PFSK-1 (cell line): Measurements from ENCODE around the gene ARFIP2.

Experiments used
- FOXP2 ChIP-seq: optimal IDR thresholded peaks from 2 replicates; pipeline ENCODE3; 2011; ENCODE audit warnings: borderline replicate concordance, control low read depth, inconsistent platforms; ENCODE audit not compliant: insufficient read depth; ENCODE audit errors: extremely low read length, extremely low read depth
- POLR2AphosphoS5 ChIP-seq: IDR thresholded peaks from 2 replicates; pipeline ENCODE4 v1.6.1; 2012; ENCODE audit warnings: low read depth, mild to moderate bottlenecking, control low read depth, low read length, moderate library complexity
- TAF1 ChIP-seq: IDR thresholded peaks from 2 replicates; pipeline ENCODE4 v1.6.1; 2012; ENCODE audit warnings: low read length, control low read depth, borderline replicate concordance; ENCODE audit not compliant: insufficient read depth
- TF ChIP-seq, protein P1 (sequence below), 2 experiments: IDR thresholded peaks; 2 replicates each; pipeline versions ENCODE4 v1.6.1 to v1.8.0; 2011 to 2012; ENCODE audit warnings: low read depth in 2 of 2, low read length in 2 of 2, control low read depth in 1 of 2, inconsistent platforms in 1 of 2, mild to moderate bottlenecking in 1 of 2, moderate library complexity in 1 of 2; ENCODE audit not compliant: insufficient read depth in 1 of 2

DNA sequence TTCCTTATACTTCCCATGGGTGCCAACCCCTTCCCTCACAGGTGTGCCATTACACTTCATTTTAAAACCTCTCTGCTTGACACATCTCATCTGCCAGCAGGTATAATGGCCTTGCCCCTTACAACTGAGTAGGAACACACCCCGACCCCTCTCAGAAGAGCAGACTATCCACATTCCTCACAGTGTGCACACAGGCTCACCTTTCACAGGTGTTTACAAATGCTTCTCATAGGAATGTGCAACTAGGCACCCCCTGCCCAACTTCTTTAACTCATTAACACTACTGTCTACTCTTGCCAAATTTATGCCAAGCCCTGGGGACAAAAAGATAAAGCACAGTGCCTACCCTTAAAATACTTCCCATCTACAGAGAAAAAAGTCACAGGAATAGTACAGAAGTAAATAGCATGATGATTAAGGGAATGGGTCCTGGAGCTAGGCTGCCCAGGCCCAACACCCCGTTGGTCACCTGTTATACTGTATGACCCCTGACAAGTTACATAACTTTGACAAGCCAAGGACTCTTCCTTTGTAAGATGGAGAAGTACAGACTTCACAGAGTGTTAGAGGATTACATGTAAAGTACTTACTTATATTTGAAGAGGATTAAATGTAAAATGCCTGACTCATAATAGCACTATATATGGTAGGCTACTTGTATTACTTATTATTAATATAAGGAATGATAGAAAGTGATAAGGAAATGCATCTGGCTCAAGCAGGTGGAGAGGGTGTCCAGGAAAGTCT is 22.6 kb downstream of the ARFIP2 start:
- TF ChIP-seq, protein P1, sequence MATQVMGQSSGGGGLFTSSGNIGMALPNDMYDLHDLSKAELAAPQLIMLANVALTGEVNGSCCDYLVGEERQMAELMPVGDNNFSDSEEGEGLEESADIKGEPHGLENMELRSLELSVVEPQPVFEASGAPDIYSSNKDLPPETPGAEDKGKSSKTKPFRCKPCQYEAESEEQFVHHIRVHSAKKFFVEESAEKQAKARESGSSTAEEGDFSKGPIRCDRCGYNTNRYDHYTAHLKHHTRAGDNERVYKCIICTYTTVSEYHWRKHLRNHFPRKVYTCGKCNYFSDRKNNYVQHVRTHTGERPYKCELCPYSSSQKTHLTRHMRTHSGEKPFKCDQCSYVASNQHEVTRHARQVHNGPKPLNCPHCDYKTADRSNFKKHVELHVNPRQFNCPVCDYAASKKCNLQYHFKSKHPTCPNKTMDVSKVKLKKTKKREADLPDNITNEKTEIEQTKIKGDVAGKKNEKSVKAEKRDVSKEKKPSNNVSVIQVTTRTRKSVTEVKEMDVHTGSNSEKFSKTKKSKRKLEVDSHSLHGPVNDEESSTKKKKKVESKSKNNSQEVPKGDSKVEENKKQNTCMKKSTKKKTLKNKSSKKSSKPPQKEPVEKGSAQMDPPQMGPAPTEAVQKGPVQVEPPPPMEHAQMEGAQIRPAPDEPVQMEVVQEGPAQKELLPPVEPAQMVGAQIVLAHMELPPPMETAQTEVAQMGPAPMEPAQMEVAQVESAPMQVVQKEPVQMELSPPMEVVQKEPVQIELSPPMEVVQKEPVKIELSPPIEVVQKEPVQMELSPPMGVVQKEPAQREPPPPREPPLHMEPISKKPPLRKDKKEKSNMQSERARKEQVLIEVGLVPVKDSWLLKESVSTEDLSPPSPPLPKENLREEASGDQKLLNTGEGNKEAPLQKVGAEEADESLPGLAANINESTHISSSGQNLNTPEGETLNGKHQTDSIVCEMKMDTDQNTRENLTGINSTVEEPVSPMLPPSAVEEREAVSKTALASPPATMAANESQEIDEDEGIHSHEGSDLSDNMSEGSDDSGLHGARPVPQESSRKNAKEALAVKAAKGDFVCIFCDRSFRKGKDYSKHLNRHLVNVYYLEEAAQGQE (IDR thresholded peaks at IDR 0.05; ENCODE audit: insufficient read depth in 1 of 2, low read depth in 2 of 2, low read length in 2 of 2): no peak
- TF ChIP-seq TAF1 (no peak), POLR2AphosphoS5 (no peak), FOXP2 (no peak)
